Stromal cell of bone marrow (primary cell): Measurements from ENCODE around the gene CERS4.
"Not testable (repeated sequence)": the region's sequence is repeated elsewhere in the genome, so short reads cannot be mapped to it uniquely, and the experiment has no call there.

Experiments
- DNase-seq: peaks from one replicate; pipeline ENCODE4 v3.0.0-alpha.2; 2012; ENCODE audit warnings: low read depth

Gene CERS4

GRCh38 chr19:8243146-8243545 lies 34.0 kb downstream of the CERS4 start:
- DNase-seq: no peak

DNA sequence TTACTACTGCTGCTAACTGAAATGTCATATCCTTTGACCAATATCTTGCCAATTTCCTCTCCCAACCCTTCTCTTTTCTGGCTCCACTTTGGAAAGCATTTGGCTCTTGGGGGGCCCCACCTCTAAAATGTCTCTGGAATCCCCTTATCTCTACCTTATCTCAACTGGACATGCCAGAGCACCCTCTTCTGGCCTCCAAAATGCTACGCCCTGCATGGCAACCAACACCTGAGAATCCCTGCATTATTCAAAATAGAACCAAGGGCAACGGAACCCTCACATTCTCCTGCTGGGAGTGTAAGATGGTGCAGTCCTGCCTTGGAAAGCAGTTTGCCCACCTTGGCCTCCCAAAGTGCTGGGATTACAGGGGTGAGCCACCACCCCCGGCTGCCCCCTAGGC lies 35.3 kb downstream of the CERS4 start:
- no peak for DNase-seq

DNA sequence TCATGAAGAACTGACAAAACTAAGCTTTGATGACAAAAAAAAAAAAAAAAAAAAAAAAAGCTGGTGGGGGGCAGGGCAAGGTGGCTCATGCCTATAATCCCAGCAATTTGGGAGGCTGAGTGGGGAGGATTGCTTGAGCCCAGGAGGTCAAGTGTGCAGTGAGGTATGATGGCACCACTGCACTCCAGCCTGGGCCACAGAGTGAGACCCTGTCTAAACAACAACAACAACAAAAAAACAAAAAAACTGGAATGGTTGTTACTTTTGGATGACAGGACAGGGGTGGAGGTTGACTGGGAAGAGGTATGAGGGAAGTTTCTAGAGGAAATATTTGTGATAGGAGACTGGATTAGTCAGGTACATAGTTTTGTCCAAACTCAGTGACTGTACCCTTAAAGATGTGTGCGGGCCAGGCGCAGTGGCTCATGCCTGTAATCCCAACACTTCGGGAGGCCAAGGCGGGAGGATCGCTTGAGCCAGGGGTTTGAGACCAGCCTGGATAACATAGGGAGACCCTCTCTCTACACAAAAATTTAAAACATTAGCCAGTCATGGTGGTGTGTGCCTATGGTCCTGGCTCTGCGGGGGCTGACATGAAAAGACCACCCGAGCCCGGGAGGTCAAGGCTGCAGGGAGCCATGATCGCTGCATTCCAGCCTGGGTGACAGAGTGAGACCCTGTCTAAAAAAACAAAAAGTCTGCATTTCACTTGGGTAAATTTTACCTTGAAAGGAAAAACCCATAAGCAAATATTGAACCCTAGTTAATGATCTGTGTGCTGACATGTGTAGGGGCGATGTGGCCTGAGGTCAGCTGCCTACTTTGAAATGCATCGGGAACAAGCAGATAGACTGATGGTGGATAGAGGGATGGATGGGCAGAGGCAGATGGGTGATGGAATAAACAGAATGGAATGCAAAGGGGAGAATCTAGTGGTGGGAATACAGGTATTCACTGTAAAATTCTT lies 37.0 kb downstream of the CERS4 start:
- DNase-seq: no peak

DNA sequence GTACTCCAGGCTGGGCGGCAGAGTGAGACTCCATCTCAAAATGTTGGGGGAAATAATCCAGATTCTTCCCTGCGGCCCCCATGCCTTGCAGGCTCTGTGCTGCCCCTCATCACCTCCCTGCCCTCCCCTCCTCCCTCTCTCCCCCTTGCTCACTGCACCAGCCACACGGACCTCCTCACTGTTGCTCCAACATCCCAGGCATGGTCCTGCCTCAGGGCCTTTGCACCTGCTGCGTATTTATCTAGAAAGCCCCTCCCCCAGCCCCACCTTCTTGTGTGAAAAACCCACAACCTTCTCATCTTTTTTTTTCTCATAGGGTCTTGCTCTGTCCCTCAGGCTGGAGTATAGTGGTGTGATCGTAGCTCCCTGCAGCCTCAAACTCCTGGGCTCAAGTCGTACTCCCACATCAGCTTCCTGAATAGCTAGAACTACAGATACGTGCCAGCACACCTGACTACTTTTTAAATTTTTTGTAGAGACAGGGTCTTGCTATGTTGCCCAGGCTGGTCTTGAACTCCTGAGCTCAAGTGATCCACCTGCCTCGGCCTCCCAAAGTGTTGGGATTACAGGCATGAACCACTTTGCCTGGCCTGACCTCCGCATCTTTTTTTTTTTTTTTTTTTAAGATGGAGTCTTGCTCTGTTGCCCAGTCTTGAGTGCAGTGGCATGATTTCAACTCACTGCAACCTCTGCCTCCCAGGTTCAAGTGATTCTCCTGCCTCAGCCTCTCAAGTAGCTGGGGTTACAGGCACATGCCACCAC lies 38.1 kb downstream of the CERS4 start:
- DNase-seq: not testable (repeated sequence)

- no peak for DNase-seq
Observed at GRCh38 chr19:8248348-8249328, 39.5 kb downstream of the CERS4 start.

DNA sequence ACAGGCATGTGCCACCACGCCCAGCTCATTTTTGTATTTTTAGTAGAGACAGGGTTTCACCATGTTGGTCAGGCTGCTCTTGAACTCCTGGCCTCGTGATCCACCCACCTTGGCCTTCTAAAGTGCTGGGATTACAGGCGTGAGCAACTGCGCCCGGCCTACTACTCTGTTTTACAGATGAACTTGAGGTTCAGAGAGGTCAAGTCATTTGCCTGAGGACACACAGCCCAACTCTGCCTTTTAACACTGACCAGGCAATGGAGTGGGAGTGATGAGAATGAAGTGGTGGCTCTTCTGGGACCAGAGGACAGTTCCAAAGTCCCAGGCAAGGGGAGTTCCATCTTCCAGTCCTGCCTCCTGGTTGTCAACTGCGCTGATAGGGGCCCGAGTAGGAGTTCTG lies 41.4 kb downstream of the CERS4 start:
- DNase-seq: no peak

- peak; percentile 36 for DNase-seq
Observed at GRCh38 chr19:8251025-8251472, 41.9 kb downstream of the CERS4 start.

- DNase-seq: peak; percentile 40
Observed at GRCh38 chr19:8252922-8253589, 43.9 kb downstream of the CERS4 start.

DNA sequence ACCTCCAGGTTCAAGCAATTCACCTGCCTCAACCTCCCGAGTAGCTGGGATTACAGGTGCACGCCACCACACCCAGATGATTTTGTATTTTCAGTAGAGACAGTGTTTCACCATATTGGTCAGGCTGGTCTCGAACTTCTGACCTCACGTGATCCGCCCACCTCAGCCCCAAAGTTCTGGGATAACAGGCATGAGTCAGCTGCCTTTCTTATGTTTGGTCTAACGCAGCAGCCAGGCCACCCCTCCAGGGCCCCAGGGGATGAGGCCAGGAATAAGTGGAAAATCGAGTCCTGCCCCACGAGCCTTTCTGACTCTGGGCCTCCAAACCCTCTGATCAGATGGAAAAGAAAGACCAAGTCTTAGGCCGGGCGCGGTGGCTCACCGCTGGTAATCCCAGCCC lies 44.5 kb downstream of the CERS4 start:
- DNase-seq: no peak

GRCh38 chr19:8254286-8255001 lies 45.3 kb downstream of the CERS4 start:
- no peak for DNase-seq

DNA sequence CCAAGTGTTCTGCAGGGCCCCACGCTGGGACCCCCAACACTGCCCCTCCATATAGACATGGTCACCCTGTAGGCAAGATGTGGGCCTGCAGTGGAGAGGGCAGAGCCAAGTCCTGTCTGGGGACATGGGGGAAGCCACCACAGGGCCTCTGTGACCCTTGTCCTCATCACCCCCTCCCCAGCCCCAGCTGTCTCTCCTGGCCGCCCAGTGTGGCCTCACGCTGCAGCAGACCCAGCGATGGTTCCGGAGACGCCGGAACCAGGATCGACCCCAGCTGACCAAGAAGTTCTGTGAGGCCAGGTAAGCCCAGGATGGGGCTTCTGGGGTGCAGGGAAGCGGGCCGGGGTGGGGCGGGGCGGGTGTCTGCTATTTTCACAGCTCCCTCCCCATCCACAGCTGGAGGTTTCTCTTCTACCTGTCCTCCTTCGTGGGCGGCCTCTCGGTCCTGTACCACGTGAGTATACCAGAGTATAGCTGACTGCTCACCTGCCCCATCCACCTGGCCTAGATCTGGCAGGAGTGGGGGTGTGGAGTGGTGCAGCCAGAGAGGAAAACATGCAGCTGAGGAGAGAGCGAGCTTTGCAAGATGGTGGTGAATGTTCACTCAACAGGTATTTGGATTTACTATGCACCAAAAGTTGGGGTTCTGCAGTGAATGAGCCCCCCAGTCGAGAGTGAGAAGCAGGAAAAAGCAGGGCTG lies 46.4 kb downstream of the CERS4 start:
- no peak for DNase-seq

GRCh38 chr19:8256276-8257051 lies 47.3 kb downstream of the CERS4 start:
- no peak for DNase-seq

GRCh38 chr19:8257052-8257443 lies 47.9 kb downstream of the CERS4 start:
- no peak for DNase-seq

- no peak for DNase-seq
Observed at GRCh38 chr19:8259142-8259921, 50.2 kb downstream of the CERS4 start.

GRCh38 chr19:8259922-8260247 lies 50.7 kb downstream of the CERS4 start:
- DNase-seq: no peak

GRCh38 chr19:8261347-8261746 lies 52.2 kb downstream of the CERS4 start:
- DNase-seq: no peak

DNA sequence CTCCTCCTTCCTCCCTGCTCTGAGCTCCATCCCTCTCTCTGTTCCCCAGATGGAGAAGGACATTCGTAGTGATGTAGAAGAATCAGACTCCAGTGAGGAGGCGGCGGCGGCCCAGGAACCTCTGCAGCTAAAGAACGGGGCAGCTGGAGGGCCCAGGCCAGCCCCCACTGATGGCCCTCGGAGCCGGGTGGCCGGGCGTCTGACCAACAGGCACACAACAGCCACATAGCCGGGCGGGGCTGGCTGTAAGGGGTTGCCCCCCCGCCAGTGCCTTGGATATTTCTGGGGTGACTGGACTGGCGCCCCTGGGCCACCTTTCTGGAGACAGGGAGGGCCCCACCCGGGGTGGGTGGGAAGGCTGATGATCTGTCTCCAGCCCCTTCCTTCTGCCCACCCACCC lies 52.7 kb downstream of the CERS4 start:
- DNase-seq: no peak

GRCh38 chr19:8262431-8262830 lies 53.3 kb downstream of the CERS4 start:
- DNase-seq: no peak

- not testable (repeated sequence) for DNase-seq
Observed at GRCh38 chr19:8264248-8264647, 55.1 kb downstream of the CERS4 start.
